ENCODE measurements around the gene SKOR1. TPM values are rescaled to one million over a fixed set of nuclear protein-coding genes. Genes with fewer than 3 reads are reported as not detected.

Gene SKOR1
- total RNA-seq: 0.29 TPM

GRCh38 chr15:67824976-67825880 is at the start of gene SKOR1:
Gene SKOR1 (plus strand): TSS chr15:67825509. CDS start chr15:67825603, 94 bp downstream.

GRCh38 chr15:67839929-67840748 is 14.8 kb downstream of the SKOR1 start, which contains the start of gene RNU6-1:
Gene RNU6-1 (minus strand): TSS chr15:67840045.

Small RNAs within 50 kb of the gene (small RNA-seq; reads per million reads assigned to genes)
- gene RNU6-1 (ENCODE audit: low replicate concordance): 0.14 reads per million

Other genes starting within 250 kb of the SKOR1 start
- not detected for gene RNU6-1, start 14.5 kb downstream of the SKOR1 start, total RNA-seq
- 46.8 TPM for gene PIAS1, start 228.8 kb downstream of the SKOR1 start, total RNA-seq